GM10248 (cell line): ENCODE measurements around the gene SETD1A.
A peak's percentile ranks its signal among the peaks of the same experiment; 100 is the strongest.

Source experiments
- CTCF ChIA-PET: fragments of 300-600 bp; sonication (Branson Sonifier 250); formaldehyde crosslinking; extraction: SDS; loops from one replicate; lab custom pipeline; 2021; ENCODE audit warnings: antibody characterized with exemption; lab: Yijun Ruan, JAX
- POLR2A ChIA-PET: fragments of 350-650 bp; sonication (Branson Sonifier 250); formaldehyde crosslinking; extraction: SDS; loops from one replicate; lab custom pipeline; 2020; ENCODE audit warnings: antibody characterized with exemption; lab: Yijun Ruan, JAX
- DNase-seq: peaks from one replicate; pipeline ENCODE4 v3.0.0; 2012; ENCODE audit errors: extremely low spot score
- TF ChIP-seq, protein P1 (sequence below): IDR thresholded peaks from 2 replicates; pipeline ENCODE4 v1.5.1; 2012; ENCODE audit warnings: mild to moderate bottlenecking, low read depth; ENCODE audit errors: extremely low read depth, missing control alignments, control extremely low read depth

Gene SETD1A

DNA sequence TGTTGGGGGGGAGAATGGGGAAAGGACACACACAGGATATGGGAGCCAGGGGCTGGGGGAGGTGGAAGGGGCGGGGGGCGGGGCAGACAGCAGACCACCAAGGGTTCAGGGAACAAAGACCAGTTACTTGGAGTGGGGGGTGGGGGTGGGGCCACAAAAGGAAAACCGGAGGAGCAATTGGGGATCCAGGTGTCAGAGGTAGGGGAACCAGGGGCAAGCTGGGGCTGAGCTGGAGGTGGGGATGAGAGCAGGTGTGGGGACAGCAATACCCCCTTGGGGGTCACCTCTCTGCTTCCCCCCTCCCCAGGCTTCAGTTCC is 10.1 kb upstream of the SETD1A start:
- TF ChIP-seq, protein P1, sequence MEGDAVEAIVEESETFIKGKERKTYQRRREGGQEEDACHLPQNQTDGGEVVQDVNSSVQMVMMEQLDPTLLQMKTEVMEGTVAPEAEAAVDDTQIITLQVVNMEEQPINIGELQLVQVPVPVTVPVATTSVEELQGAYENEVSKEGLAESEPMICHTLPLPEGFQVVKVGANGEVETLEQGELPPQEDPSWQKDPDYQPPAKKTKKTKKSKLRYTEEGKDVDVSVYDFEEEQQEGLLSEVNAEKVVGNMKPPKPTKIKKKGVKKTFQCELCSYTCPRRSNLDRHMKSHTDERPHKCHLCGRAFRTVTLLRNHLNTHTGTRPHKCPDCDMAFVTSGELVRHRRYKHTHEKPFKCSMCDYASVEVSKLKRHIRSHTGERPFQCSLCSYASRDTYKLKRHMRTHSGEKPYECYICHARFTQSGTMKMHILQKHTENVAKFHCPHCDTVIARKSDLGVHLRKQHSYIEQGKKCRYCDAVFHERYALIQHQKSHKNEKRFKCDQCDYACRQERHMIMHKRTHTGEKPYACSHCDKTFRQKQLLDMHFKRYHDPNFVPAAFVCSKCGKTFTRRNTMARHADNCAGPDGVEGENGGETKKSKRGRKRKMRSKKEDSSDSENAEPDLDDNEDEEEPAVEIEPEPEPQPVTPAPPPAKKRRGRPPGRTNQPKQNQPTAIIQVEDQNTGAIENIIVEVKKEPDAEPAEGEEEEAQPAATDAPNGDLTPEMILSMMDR, result no peak
- no peak for DNase-seq
- ChIA-PET CTCF (interaction anchor here (0.8 to 15.1 kb wide), 2 partner anchors 8 to 37 kb away, joined by 3 to 173 read pairs; partner anchors contain the start of gene HSD3B7), POLR2A (no interaction called here)

DNA sequence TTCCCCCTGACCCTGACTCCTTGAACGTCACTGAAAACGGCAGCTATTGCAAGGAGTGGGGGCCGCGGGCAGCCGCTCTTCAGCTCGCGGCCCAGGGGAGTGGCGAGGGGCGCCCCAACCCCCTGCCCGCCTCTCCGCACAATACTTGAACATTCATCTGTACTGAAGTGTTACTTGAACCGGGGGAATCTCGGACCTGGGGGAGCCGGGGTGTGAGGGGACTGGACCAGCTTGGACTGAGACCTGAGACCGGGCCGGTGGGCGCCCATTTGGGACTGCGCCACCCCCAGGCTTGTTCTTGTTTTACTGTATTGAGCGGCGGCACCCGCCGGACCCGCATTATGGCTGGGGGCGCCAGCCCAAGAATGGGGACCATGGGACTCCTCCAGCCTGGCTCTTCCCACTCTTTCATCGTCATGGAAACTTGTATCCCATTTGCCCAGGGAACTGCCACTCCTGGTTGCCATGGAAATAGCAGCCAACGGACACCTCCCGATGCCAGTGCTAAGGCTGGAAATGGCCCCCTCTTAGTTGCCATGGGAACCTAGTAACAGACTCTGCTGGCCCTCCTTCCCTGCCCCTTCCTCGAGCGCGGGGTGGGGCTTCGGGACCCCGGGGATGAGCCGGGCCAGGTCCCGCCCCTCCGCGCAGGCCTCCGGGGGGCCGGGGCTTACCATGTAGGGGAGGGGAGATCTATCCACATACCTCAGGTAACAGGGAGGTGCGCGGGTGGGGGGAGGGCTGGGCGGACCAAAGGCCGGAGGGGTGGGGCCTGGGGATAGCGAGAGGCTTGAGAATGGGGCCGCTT is 9.5 kb upstream of the SETD1A start:
- ChIA-PET POLR2A (no interaction called here), CTCF (interaction anchor here (0.8 to 15.1 kb wide), 2 partner anchors 9 to 37 kb away, joined by 3 to 173 read pairs; partner anchors contain the start of gene HSD3B7)
- DNase-seq, result peak; percentile 58
- TF ChIP-seq, protein P1, result no peak

- DNase-seq, result peak; percentile 87
- TF ChIP-seq, protein P1, result no peak
- ChIA-PET POLR2A (interaction anchor here (0.9 to 1.6 kb wide), 2 partner anchors 13 to 232 kb away, joined by 3 to 5 read pairs; no protein-coding TSS in a partner anchor), CTCF (interaction anchor here (1.1 to 15.1 kb wide), 4 partner anchors 10 to 105 kb away, joined by 3 to 173 read pairs (median 6); no protein-coding TSS in a partner anchor)
Observed at GRCh38 chr16:30948667-30949649, 8.6 kb upstream of the SETD1A start, which contains the start of gene ORAI3. Gene ORAI3, plus strand, starts transcription at chr16:30949068. Its CDS starts 222 bp downstream, at chr16:30949290.

- ChIA-PET CTCF (interaction anchor here (0.8 to 15.1 kb wide), 6 partner anchors 11 to 105 kb away, joined by 3 to 173 read pairs (median 4); no protein-coding TSS in a partner anchor), POLR2A (interaction anchor here (0.6 to 1.6 kb wide), 3 partner anchors 14 to 231 kb away, joined by 3 to 5 read pairs (median 5); no protein-coding TSS in a partner anchor)
- TF ChIP-seq, protein P1, result peak; percentile 28
- peak; percentile 70 for DNase-seq
Observed at GRCh38 chr16:30949650-30950515, 7.7 kb upstream of the SETD1A start.

DNA sequence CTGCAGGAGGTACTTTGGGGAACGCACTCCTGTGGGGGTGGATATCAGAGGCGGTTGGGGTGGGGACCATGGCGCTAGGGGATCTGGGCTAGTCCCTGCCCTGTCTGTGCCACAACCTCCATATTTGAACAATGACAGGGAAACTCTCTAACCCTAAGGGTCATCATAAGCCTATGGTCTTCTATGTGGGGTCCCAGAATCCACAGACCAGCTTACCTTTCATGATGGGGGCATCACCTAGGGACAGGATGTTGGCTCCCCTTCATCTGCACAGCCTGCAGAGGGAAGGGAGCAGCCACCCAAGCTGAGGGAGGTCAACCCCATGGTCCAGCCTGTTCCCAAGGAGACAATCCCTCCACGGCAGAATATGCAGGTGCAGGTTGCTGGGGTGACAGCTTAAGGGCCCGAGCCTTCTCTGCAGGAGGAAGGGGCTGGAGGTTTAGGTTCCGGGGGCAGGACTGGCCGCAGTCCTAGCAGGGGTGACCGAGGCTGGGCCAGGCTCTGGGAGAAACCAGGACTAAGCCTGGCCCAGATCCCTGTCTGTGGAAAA is 7.0 kb upstream of the SETD1A start:
- TF ChIP-seq, protein P1, result no peak
- ChIA-PET CTCF (interaction anchor here (0.8 to 15.1 kb wide), 6 partner anchors 12 to 106 kb away, joined by 3 to 173 read pairs (median 4); no protein-coding TSS in a partner anchor), POLR2A (interaction anchor here (1.2 to 1.6 kb wide), 2 partner anchors 60 to 230 kb away, joined by 3 read pairs; no protein-coding TSS in a partner anchor)
- DNase-seq, result no peak
